Inferior parietal cortex (tissue), 1 donor: ENCODE results near the gene NCOA3.

Experiments used
- DNase-seq: peaks from one replicate; pipeline ENCODE4 v3.0.0-alpha.2; 2016; ENCODE audit errors: extremely low spot score

Gene NCOA3

GRCh38 chr20:47664744-47665143 lies 163.1 kb downstream of the NCOA3 start:
- DNase-seq, result no peak

- no peak for DNase-seq
Measured at GRCh38 chr20:47665221-47665991, 163.7 kb downstream of the NCOA3 start.

GRCh38 chr20:47666304-47666703 lies 164.6 kb downstream of the NCOA3 start:
- no peak for DNase-seq

GRCh38 chr20:47667086-47667485 lies 165.4 kb downstream of the NCOA3 start:
- DNase-seq, result no peak

- no peak for DNase-seq
Measured at GRCh38 chr20:47667531-47668312, 166.0 kb downstream of the NCOA3 start.

- no peak for DNase-seq
Measured at GRCh38 chr20:47668313-47669151, 166.8 kb downstream of the NCOA3 start.

- no peak for DNase-seq
Measured at GRCh38 chr20:47669152-47669425, 167.4 kb downstream of the NCOA3 start.

- no peak for DNase-seq
Measured at GRCh38 chr20:47669489-47669888, 167.8 kb downstream of the NCOA3 start.

- DNase-seq, result no peak
Measured at GRCh38 chr20:47669927-47670890, 168.5 kb downstream of the NCOA3 start.

- DNase-seq, result no peak
Measured at GRCh38 chr20:47670913-47671312, 169.2 kb downstream of the NCOA3 start.

GRCh38 chr20:47672166-47672565 lies 170.5 kb downstream of the NCOA3 start:
- no peak for DNase-seq

- no peak for DNase-seq
Measured at GRCh38 chr20:47672886-47673670, 171.4 kb downstream of the NCOA3 start.

- DNase-seq, result no peak
Measured at GRCh38 chr20:47673671-47673955, 171.9 kb downstream of the NCOA3 start.

GRCh38 chr20:47674145-47674544 lies 172.5 kb downstream of the NCOA3 start:
- no peak for DNase-seq

GRCh38 chr20:47674686-47675085 lies 173.0 kb downstream of the NCOA3 start:
- no peak for DNase-seq

GRCh38 chr20:47675190-47676142 lies 173.8 kb downstream of the NCOA3 start:
- no peak for DNase-seq

GRCh38 chr20:47676219-47676721 lies 174.6 kb downstream of the NCOA3 start:
- DNase-seq, result no peak

- DNase-seq, result no peak
Measured at GRCh38 chr20:47676912-47677634, 175.4 kb downstream of the NCOA3 start.
